IMR-90 (cell line): ENCODE data around the gene MTMR1.

Source experiments
- ELK1 ChIP-seq: fragments of 150-350 bp; IDR thresholded peaks from 2 replicates; pipeline ENCODE4 v1.6.1; 2016; ENCODE audit warnings: low read depth, mild to moderate bottlenecking, low read length, moderate library complexity, borderline replicate concordance
- POLR2A ChIP-seq: IDR thresholded peaks from 2 replicates; pipeline ENCODE4 v1.6.1; 2012; ENCODE audit warnings: mild to moderate bottlenecking, low read depth, low read length
- TF ChIP-seq, protein P1 (sequence below): conservative IDR thresholded peaks from 2 replicates; pipeline ENCODE4 v1.5.1; 2012; ENCODE audit warnings: mild to moderate bottlenecking, low read depth, low read length, improper control_type of control experiment

- TF ChIP-seq POLR2A (no peak), ELK1 (no peak)
- TF ChIP-seq, protein P1, sequence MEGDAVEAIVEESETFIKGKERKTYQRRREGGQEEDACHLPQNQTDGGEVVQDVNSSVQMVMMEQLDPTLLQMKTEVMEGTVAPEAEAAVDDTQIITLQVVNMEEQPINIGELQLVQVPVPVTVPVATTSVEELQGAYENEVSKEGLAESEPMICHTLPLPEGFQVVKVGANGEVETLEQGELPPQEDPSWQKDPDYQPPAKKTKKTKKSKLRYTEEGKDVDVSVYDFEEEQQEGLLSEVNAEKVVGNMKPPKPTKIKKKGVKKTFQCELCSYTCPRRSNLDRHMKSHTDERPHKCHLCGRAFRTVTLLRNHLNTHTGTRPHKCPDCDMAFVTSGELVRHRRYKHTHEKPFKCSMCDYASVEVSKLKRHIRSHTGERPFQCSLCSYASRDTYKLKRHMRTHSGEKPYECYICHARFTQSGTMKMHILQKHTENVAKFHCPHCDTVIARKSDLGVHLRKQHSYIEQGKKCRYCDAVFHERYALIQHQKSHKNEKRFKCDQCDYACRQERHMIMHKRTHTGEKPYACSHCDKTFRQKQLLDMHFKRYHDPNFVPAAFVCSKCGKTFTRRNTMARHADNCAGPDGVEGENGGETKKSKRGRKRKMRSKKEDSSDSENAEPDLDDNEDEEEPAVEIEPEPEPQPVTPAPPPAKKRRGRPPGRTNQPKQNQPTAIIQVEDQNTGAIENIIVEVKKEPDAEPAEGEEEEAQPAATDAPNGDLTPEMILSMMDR = no peak
These were observed 43.3 kb downstream of the MTMR1 start for GRCh38 chrX:150736475-150736874.
